ENCODE results near the gene SYMPK.

The SYMPK gene

GRCh38 chr19:45824531-45825262 lies 38.2 kb downstream of the SYMPK start:
- Histone ChIP-seq H3K36me3 (peaks cover 72% of the 10 kb centered on the region), H3K4me3 (ENCODE audit: low read depth, low read length) (no peak overlapping the region), H3K9me3 (no peaks in the 10 kb centered on the region), H3K27me3 (no peaks in the 10 kb centered on the region), H3K4me1 (peaks cover 7% of the 10 kb centered on the region)
- DNase-seq, result no peak
- TF ChIP-seq CTCF (IDR thresholded peaks at IDR 0.05; ENCODE audit: low read depth, low read length), result no peak

GRCh38 chr19:45824041-45824471 lies 38.9 kb downstream of the SYMPK start:
- Histone ChIP-seq H3K4me3 (ENCODE audit: low read depth, low read length) (no peak overlapping the region), H3K9me3 (no peaks in the 10 kb centered on the region), H3K36me3 (peaks cover 66% of the 10 kb centered on the region), H3K4me1 (peaks cover 7% of the 10 kb centered on the region), H3K27me3 (no peaks in the 10 kb centered on the region)
- no peak for TF ChIP-seq CTCF (IDR thresholded peaks at IDR 0.05; ENCODE audit: low read depth, low read length)
- peak; percentile 37 for DNase-seq

GRCh38 chr19:45823182-45823581 lies 39.8 kb downstream of the SYMPK start:
- no peaks in the 10 kb centered on the region for H3K9me3 ChIP-seq
- no peak overlapping the region for H3K4me3 ChIP-seq (ENCODE audit: low read depth, low read length)
- no peaks in the 10 kb centered on the region for H3K27me3 ChIP-seq
- DNase-seq, result no peak
- peaks cover 7% of the 10 kb centered on the region for H3K4me1 ChIP-seq
- H3K36me3 ChIP-seq, result peaks cover 57% of the 10 kb centered on the region
- TF ChIP-seq CTCF (IDR thresholded peaks at IDR 0.05; ENCODE audit: low read depth, low read length), result no peak

GRCh38 chr19:45822716-45823115 lies 40.2 kb downstream of the SYMPK start:
- H3K27me3 ChIP-seq, result no peaks in the 10 kb centered on the region
- no peak overlapping the region for H3K4me3 ChIP-seq (ENCODE audit: low read depth, low read length)
- H3K9me3 ChIP-seq, result no peaks in the 10 kb centered on the region
- DNase-seq, result no peak
- no peak for TF ChIP-seq CTCF (IDR thresholded peaks at IDR 0.05; ENCODE audit: low read depth, low read length)
- H3K36me3 ChIP-seq, result peaks cover 55% of the 10 kb centered on the region
- peaks cover 7% of the 10 kb centered on the region for H3K4me1 ChIP-seq

- Histone ChIP-seq H3K4me3 (ENCODE audit: low read depth, low read length) (no peak overlapping the region), H3K9me3 (no peaks in the 10 kb centered on the region), H3K27me3 (no peaks in the 10 kb centered on the region), H3K4me1 (peaks cover 7% of the 10 kb centered on the region), H3K36me3 (peaks cover 43% of the 10 kb centered on the region)
- DNase-seq, result no peak
- TF ChIP-seq CTCF (IDR thresholded peaks at IDR 0.05; ENCODE audit: low read depth, low read length), result no peak
Observed at GRCh38 chr19:45821570-45821969, 41.4 kb downstream of the SYMPK start.

- Histone ChIP-seq H3K4me1 (peaks cover 7% of the 10 kb centered on the region), H3K4me3 (ENCODE audit: low read depth, low read length) (no peak overlapping the region), H3K27me3 (no peaks in the 10 kb centered on the region), H3K9me3 (no peaks in the 10 kb centered on the region), H3K36me3 (peaks cover 39% of the 10 kb centered on the region)
- no peak for TF ChIP-seq CTCF (IDR thresholded peaks at IDR 0.05; ENCODE audit: low read depth, low read length)
- no peak for DNase-seq
Observed at GRCh38 chr19:45821103-45821521, 41.8 kb downstream of the SYMPK start.

Data from BE2C (cell line).